NCI-H1105 (cell line): ENCODE data around the gene DRD3.

Experiments used
- DNase-seq: peaks from one replicate; lab custom pipeline; 2025; lab: John Stamatoyannopoulos, UW

The DRD3 gene

GRCh38 chr3:114179575-114179974 lies 723 bp upstream of the DRD3 start:
- peak; percentile 36 for DNase-seq

DNA sequence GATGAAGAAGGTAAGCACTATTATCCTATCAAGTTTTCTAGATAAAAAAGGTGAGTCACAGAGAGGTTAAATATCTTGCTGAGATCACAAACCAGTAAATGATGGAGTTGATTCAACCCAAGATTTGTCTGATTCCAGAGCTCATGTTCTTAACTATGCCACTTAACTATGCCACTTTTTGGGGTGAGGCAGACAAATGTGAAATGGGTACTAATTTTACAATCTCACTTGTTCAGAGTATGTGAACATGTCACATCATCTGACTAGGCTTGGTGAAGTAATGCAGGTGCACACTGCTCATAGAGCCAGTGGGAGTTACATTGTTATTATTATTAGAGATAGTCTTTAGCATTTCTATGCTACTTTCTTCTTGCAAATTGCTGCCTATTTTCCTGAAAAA lies 2.0 kb downstream of the DRD3 start:
- DNase-seq = no peak

GRCh38 chr3:114176487-114176886 lies 2.4 kb downstream of the DRD3 start:
- DNase-seq = no peak

- no peak for DNase-seq
Observed at GRCh38 chr3:114175204-114175987, 3.5 kb downstream of the DRD3 start.

GRCh38 chr3:114171677-114172076 lies 7.2 kb downstream of the DRD3 start:
- no peak for DNase-seq

DNA sequence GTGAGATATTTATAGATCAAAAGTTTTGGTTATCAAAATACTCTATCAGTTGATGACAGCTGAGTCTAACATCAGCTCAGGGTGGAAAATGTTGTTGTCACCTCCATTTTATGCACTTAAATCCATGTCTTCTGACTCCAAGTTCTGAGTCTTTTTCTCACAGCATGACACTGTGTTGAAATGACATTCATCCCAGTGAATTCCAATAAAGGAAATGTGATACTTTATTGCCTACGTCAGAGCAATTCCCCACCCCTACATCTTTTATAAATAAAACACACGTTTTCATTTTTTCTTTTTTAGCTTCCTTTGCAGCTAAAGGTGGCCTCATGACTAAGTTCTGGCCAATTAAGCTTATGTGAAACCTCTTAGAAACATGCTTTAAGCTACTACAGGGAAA lies 10.7 kb downstream of the DRD3 start:
- no peak for DNase-seq

DNA sequence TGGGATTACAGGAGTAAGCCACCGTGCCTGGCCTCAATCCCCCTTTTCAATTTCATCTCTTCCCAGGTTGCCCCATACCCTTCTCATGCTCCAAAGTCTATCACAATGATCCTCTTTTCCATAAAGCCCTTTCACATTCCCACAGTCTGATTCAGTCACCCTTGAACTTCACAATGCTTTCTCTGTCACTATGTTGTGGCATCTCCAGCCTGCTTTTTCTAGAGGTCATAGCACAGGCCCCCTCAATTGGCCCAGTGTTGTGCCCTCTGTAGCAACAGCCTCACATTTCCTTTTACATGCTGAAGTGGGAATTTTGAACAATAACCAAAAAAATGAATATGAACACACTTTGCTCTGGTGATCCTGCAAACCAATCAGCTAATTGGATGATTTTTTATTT lies 21.5 kb downstream of the DRD3 start:
- DNase-seq = no peak

- peak; percentile 20 for DNase-seq
Observed at GRCh38 chr3:114155370-114155821, 23.5 kb downstream of the DRD3 start.

GRCh38 chr3:114154321-114154821 lies 24.5 kb downstream of the DRD3 start:
- no peak for DNase-seq

- peak; percentile 93 for DNase-seq
Observed at GRCh38 chr3:114152519-114153151, 26.2 kb downstream of the DRD3 start.

GRCh38 chr3:114151091-114151490 lies 27.8 kb downstream of the DRD3 start:
- DNase-seq = no peak

GRCh38 chr3:114147251-114147650 lies 31.6 kb downstream of the DRD3 start:
- no peak for DNase-seq

GRCh38 chr3:114144909-114145688 lies 33.8 kb downstream of the DRD3 start:
- no peak for DNase-seq

GRCh38 chr3:114143817-114144216 lies 35.0 kb downstream of the DRD3 start:
- DNase-seq = no peak

- no peak for DNase-seq
Observed at GRCh38 chr3:114139836-114140235, 39.0 kb downstream of the DRD3 start.

DNA sequence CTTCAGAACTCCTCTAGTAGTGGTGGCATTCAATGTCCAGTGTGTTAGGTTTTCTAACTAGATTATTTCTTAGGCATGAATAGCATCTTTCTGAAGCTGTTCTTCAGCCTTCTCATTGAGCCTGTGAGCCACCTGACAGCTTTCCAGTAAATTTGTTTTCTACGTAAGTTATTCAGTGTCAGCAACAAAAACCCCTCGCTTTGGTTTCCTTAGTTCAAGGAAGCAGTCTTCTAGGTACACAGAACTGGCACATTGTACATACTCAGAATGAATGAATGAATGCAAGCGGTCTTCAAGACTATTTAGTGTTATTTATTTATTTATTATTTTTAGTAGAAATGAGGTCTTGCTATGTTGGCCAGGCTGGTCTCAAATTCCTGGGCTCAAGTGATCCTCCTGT lies 44.9 kb downstream of the DRD3 start:
- no peak for DNase-seq

- DNase-seq = no peak
Observed at GRCh38 chr3:114132500-114132899, 46.4 kb downstream of the DRD3 start.

DNA sequence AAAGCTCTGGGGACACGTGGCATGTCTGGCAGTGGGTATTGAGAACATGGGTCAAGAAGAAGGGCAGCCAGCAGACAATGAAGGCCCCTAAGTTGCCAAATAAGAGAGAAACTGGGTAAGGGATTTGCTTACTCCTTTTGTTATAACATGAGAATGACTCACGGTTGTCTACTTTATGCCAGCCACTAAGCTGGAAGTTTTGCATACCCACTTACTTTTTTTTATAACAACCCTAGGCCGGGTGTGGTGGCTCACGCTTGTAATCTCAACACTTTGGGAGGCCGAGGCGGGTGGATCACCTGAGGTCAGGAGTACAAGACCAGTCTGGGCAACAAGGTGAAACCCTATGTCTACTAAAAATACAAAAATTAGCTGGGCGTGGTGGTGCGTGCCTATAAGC lies 50.0 kb downstream of the DRD3 start:
- no peak for DNase-seq

- DNase-seq = no peak
Observed at GRCh38 chr3:114128231-114128630, 50.6 kb downstream of the DRD3 start.

DNA sequence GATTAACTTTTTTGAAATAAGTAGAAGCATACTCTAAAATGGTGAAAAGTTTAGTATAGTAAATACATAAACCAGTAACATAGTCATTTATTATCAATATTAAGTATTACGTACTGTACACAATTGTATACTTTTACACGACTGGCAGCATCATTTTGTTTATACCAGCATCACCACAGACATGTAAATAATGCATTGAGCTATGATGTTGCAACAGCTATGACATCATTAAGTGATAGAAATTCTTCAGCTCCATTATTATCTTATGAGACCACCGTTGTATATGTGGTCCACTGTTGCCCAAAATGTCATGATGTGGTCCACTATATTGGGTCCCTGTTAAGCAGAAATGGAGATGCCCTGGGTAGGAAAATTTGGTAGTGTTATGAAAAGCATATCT lies 51.3 kb downstream of the DRD3 start:
- no peak for DNase-seq

GRCh38 chr3:114126461-114126860 lies 52.4 kb downstream of the DRD3 start:
- no peak for DNase-seq

- peak; percentile 69 for DNase-seq
Observed at GRCh38 chr3:114122027-114122709, 56.7 kb downstream of the DRD3 start.
